CD14-positive monocyte (primary cell): ENCODE results near the gene SLC35F3. TPM values are rescaled to one million over a fixed set of nuclear protein-coding genes. Genes with fewer than 3 reads are reported as not detected.

Source experiments
- DNase-seq, 3 donors: peaks; one replicate each; pipeline ENCODE4 v3.0.0-alpha.2; 2011 to 2022
- H2AFZ ChIP-seq: 2 replicates; pipeline ENCODE4 v1.6.0; 2012; ENCODE audit warnings: mild to moderate bottlenecking, low read depth, low read length, inconsistent platforms; ENCODE audit not compliant: insufficient read depth, poor library complexity, severe bottlenecking
- H3K27ac ChIP-seq, 2 donors: 1 replicate in 1 of 2; 2 replicates in 1 of 2; pipeline ENCODE4 v1.5.1; 2012 to 2013; ENCODE audit warnings: low read length in 2 of 2, control low read depth in 1 of 2, inconsistent platforms in 1 of 2, low read depth in 1 of 2, mild to moderate bottlenecking in 1 of 2
- H3K27me3 ChIP-seq, 2 donors: one replicate each; pipeline versions ENCODE4 v1.6.0 to v1.6.1; 2011 to 2013; ENCODE audit warnings: low read length in 2 of 2; ENCODE audit not compliant: control insufficient read depth in 2 of 2, insufficient read depth in 2 of 2
- H3K36me3 ChIP-seq, 2 donors: replicated peaks in 1 of 2; 1 replicate in 1 of 2; 2 replicates in 1 of 2; pipeline versions ENCODE4 v1.5.1 to v1.6.1; 2012 to 2013; ENCODE audit warnings: low read length in 2 of 2, control low read depth in 1 of 2, inconsistent platforms in 1 of 2, mild to moderate bottlenecking in 1 of 2; ENCODE audit not compliant: insufficient read depth in 2 of 2, control insufficient read depth in 1 of 2
- H3K4me1 ChIP-seq, 2 donors: 1 replicate in 1 of 2; 2 replicates in 1 of 2; pipeline versions ENCODE4 v1.5.1 to v1.6.1; 2012 to 2013; ENCODE audit warnings: low read length in 2 of 2, control low read depth in 1 of 2, inconsistent platforms in 1 of 2, mild to moderate bottlenecking in 1 of 2, moderate library complexity in 1 of 2; ENCODE audit not compliant: insufficient read depth in 2 of 2, control insufficient read depth in 1 of 2
- H3K4me2 ChIP-seq: replicated peaks from 2 replicates; pipeline ENCODE3; 2012; ENCODE audit warnings: low read length, moderate library complexity, mild to moderate bottlenecking; ENCODE audit not compliant: poor library complexity, severe bottlenecking; ENCODE audit errors: extremely low read depth
- H3K4me3 ChIP-seq, 3 experiments: fragments of 200-600 bp in 1 of 3; sonication (generic) in 1 of 3; replicated peaks in 1 of 3; 1 replicate in 2 of 3; 2 replicates in 1 of 3; pipeline ENCODE4 v1.5.1; 2011 to 2013; ENCODE audit warnings: low read length in 3 of 3, mild to moderate bottlenecking in 3 of 3, control low read depth in 2 of 3, low read depth in 2 of 3, inconsistent platforms in 1 of 3, moderate library complexity in 1 of 3
- H3K79me2 ChIP-seq: 2 replicates; pipeline ENCODE4 v1.6.0; 2012; ENCODE audit warnings: mild to moderate bottlenecking, control low read depth, inconsistent platforms, low read length, moderate library complexity; ENCODE audit not compliant: insufficient read depth
- H3K9ac ChIP-seq: 2 replicates; pipeline ENCODE4 v1.6.0; 2017; ENCODE audit warnings: low read length, mild to moderate bottlenecking; ENCODE audit not compliant: insufficient read depth, poor library complexity, severe bottlenecking
- H3K9me3 ChIP-seq, 2 donors: replicated peaks in 1 of 2; 1 replicate in 1 of 2; 2 replicates in 1 of 2; pipeline versions ENCODE4 v1.5.1 to v1.6.1; 2012 to 2013; ENCODE audit warnings: low read length in 2 of 2, control low read depth in 1 of 2; ENCODE audit not compliant: control insufficient read depth in 1 of 2, insufficient read depth in 1 of 2
- H4K20me1 ChIP-seq: 2 replicates; pipeline ENCODE4 v1.6.0; 2012; ENCODE audit warnings: mild to moderate bottlenecking, low read length, control low read depth, moderate library complexity; ENCODE audit not compliant: insufficient read depth
- H3K27ac Mint-ChIP-seq, 7 donors: one replicate each; pipeline ENCODE4 v1.8.0; 2020; ENCODE audit warnings: mild to moderate bottlenecking in 7 of 7, mixed read lengths in 7 of 7, moderate library complexity in 6 of 7, inconsistent platforms in 2 of 7
- H3K27me3 Mint-ChIP-seq, 3 donors: one replicate each; pipeline ENCODE4 v1.8.0; 2021 to 2022; ENCODE audit warnings: low read depth in 3 of 3, mild to moderate bottlenecking in 3 of 3, mixed read lengths in 3 of 3, moderate library complexity in 3 of 3, inconsistent platforms in 1 of 3
- H3K36me3 Mint-ChIP-seq, 2 donors: one replicate each; pipeline ENCODE4 v1.8.0; 2020; ENCODE audit warnings: mixed read lengths in 2 of 2, inconsistent platforms in 1 of 2, mild to moderate bottlenecking in 1 of 2
- H3K4me1 Mint-ChIP-seq: one replicate; pipeline ENCODE4 v1.8.0; 2020; ENCODE audit warnings: mild to moderate bottlenecking, mixed read lengths
- H3K4me3 Mint-ChIP-seq, 2 donors: one replicate each; pipeline ENCODE4 v1.8.0; 2020; ENCODE audit warnings: mild to moderate bottlenecking in 2 of 2, mixed read lengths in 2 of 2, moderate library complexity in 1 of 2
- H3K9me3 Mint-ChIP-seq, 7 donors: one replicate each; pipeline ENCODE4 v1.8.0; 2020 to 2022; ENCODE audit warnings: mixed read lengths in 7 of 7, mild to moderate bottlenecking in 6 of 7, moderate library complexity in 6 of 7, inconsistent platforms in 2 of 7
- CTCF ChIP-seq: fragments of 200-600 bp; IDR thresholded peaks from one replicate; pipeline ENCODE4 v1.8.0; 2022; ENCODE audit warnings: antibody characterized with exemption, mild to moderate bottlenecking
- WGBS: methylation state at CpG from one replicate; pipeline ENCODE4 v1.1.5; 2013; ENCODE audit warnings: missing lambda C conversion rate; ENCODE audit not compliant: insufficient coverage; 5-methylcytosine and 5-hydroxymethylcytosine counted together
- intact Hi-C, 2 donors: fragments of 100-400 bp; cut with micrococcal nuclease; formaldehyde crosslinking; loops; one replicate each; pipeline versions ENCODE4 v1.15.0 to v1.15.1; 2023
- polyA plus RNA-seq, 3 donors: library from polyadenylated mRNA; depleted of rRNA in 1 of 3; unstranded in 2 of 3; stranded (reverse) in 1 of 3; fragments of 300-500 nt in 2 of 3; fragments of >200 nt in 1 of 3; fragmentation: Illumina TruSeq in 2 of 3; gene quantifications; 1 replicate in 2 of 3; 2 replicates in 1 of 3; pipeline ENCODE4 v1.2.3, GENCODE V29; 2012 to 2021

SLC35F3 gene
- polyA plus RNA-seq, 3 donors, result 0.17 to 0.78 TPM; not detected in 1

DNA sequence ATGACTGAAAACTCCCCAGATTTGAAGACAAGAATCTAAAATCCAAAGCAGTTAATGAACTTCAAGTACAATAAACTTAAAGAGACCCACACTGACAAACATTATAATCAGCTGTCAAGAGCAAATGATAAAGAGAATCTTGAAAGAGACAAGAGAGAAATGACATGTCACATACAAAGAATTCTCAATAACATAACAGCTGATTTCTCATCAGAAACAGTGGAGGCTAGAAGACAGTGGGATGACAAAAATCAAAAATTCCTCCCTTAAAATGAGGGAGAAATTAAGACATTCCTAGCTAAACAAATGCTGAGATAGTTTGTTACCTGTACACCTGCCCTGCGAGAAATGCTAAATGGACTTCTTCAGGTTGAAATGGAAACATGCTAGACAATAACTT, 432.8 kb downstream of the SLC35F3 start:
- no peaks in the 10 kb centered on the region for H3K79me2 ChIP-seq
- Mint-ChIP-seq H3K9me3 (peaks cover 15 to 40% (median 23%) of the 10 kb centered on the region in 7 donors), H3K27me3 (peaks cover 1 to 3% (median 2%) of the 10 kb centered on the region in 3 donors), H3K4me3 (no peak overlapping the region), H3K36me3 (peaks cover 3 to 4% of the 10 kb centered on the region in 2 donors), H3K4me1 (peaks cover 5% of the 10 kb centered on the region), H3K27ac (no peak overlapping the region)
- intact Hi-C loops, result no loop called here
- H3K27me3 ChIP-seq, result no peaks in the 10 kb centered on the region
- H3K4me3 ChIP-seq, result no peak overlapping the region
- TF ChIP-seq CTCF, result no peak
- peaks cover 7 to 19% of the 10 kb centered on the region in 2 donors for H3K9me3 ChIP-seq
- no CpG with 5 or more reads among the region's 1 CpG for WGBS
- no peak overlapping the region for H3K4me2 ChIP-seq
- no peak for DNase-seq
- H2AFZ ChIP-seq, result no peak overlapping the region
- H3K9ac ChIP-seq, result no peak overlapping the region
- no peak overlapping the region for H3K27ac ChIP-seq
- peaks cover 8 to 9% of the 10 kb centered on the region in 2 donors for H3K4me1 ChIP-seq
- no peaks in the 10 kb centered on the region for H3K36me3 ChIP-seq
- H4K20me1 ChIP-seq, result no peaks in the 10 kb centered on the region

- no peaks in the 10 kb centered on the region for H3K36me3 ChIP-seq
- no peak overlapping the region for H3K9ac ChIP-seq
- no peaks in the 10 kb centered on the region for H3K27me3 ChIP-seq
- intact Hi-C loops, result no loop called here
- Mint-ChIP-seq H3K4me1 (no peaks in the 10 kb centered on the region), H3K9me3 (peaks cover 13 to 37% (median 21%) of the 10 kb centered on the region in 7 donors), H3K4me3 (no peak overlapping the region), H3K36me3 (peaks cover 0 to 4% of the 10 kb centered on the region in 2 donors), H3K27ac (no peak overlapping the region), H3K27me3 (peaks cover 0 to 2% (median 1%) of the 10 kb centered on the region in 3 donors)
- H3K79me2 ChIP-seq, result no peaks in the 10 kb centered on the region
- no peaks in the 10 kb centered on the region for H3K4me1 ChIP-seq
- H3K9me3 ChIP-seq, result peaks cover 4 to 19% of the 10 kb centered on the region in 2 donors
- no peak overlapping the region for H2AFZ ChIP-seq
- H4K20me1 ChIP-seq, result no peaks in the 10 kb centered on the region
- no peak for DNase-seq
- WGBS, result no CpG with 5 or more reads among the region's 2 CpGs
- no peak for TF ChIP-seq CTCF
- H3K27ac ChIP-seq, result no peak overlapping the region
- no peak overlapping the region for H3K4me3 ChIP-seq
- H3K4me2 ChIP-seq, result no peak overlapping the region
These were observed 436.1 kb downstream of the SLC35F3 start for GRCh38 chr1:234340528-234340927.
